GM15510 (cell line): Measurements from ENCODE around the gene CMYA5.

Experiments
- POLR2A ChIP-seq: IDR thresholded peaks from 3 replicates; pipeline ENCODE4 v1.6.1; 2011; ENCODE audit warnings: borderline replicate concordance; ENCODE audit not compliant: insufficient read length; ENCODE audit errors: extremely low read depth

CMYA5 gene

DNA sequence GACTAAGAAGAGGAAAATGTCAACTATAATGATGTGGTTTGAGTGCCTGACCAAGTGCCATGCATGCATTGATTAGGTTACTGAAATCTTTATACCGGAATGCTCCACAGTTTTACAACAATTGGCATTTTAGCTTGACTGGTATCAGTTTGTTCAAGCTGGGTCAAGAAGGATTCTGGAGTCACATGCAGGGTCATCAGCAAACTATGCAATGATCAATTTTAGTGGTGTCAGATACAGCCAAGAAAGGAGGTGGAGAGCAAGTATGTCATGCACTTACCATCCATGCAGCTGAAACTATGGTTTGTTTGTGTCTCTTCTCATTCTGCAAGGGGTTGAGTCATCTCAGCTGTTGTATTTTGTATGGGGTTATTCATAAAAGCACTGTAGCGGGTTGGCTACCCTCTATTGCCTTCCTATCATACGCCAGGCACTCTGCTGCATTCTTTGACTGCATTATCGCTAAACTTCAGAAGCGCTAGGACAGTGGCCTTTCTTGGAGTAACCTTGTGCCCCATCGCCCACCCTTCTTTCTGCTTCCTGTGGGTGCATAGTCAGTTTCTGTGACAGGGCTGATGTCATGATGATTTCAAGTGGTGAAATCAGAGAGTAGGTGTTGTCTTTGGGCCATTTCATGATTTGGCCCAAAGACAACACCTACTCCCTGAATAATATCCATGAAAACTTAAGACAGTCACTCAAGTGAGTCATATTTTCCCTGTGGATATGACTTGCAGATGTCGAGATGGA is 156.0 kb downstream of the CMYA5 start:
- TF ChIP-seq POLR2A, result no peak

DNA sequence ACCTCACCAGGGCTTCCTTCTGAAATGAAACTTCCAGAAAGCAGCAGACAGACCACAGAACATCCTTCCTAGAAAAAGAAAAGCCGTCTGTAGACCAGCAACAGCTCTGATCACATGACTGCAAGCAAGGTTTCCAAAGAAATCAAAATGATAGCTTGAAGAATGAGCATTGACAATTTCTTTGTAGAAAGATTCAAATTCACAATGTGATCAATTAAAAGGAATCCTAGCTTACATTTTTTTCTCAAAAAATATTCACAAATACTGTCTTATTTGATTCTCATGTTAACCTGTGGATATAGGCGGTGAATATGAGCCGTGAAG is 156.5 kb downstream of the CMYA5 start:
- TF ChIP-seq POLR2A, result no peak

- TF ChIP-seq POLR2A, result no peak
Measured at GRCh38 chr5:79847561-79847960, 157.9 kb downstream of the CMYA5 start.

- TF ChIP-seq POLR2A, result no peak
Measured at GRCh38 chr5:79849061-79849460, 159.4 kb downstream of the CMYA5 start.
